HEK293 (cell line): ENCODE measurements around the gene MARCHF9.

Experiments
- CTCF ChIA-PET: fragments of 350-600 bp; formaldehyde crosslinking; extraction: SDS; loops from one replicate; lab custom pipeline; 2021; ENCODE audit warnings: antibody characterized with exemption; lab: Yijun Ruan, JAX
- POLR2A ChIA-PET: fragments of 300-600 bp; formaldehyde crosslinking; extraction: SDS; loops from one replicate; lab custom pipeline; 2020; ENCODE audit warnings: antibody characterized with exemption, inconsistent platforms; lab: Yijun Ruan, JAX
- H3K27ac ChIP-seq: fragments of 200-500 bp; sonication (Bioruptor generic); 2 replicates; pipeline ENCODE4 v1.5.1; 2014; ENCODE audit warnings: low read depth, low read length, control low read depth, inconsistent platforms; ENCODE audit errors: extremely low read depth
- H3K36me3 ChIP-seq, 2 experiments: fragments of 200-500 bp in 1 of 2; sonication (Bioruptor generic) in 1 of 2; 1 replicate in 1 of 2; 2 replicates in 1 of 2; pipeline ENCODE4 v1.5.1; 2014 to 2017; ENCODE audit warnings: inconsistent platforms in 2 of 2, low read length in 2 of 2; ENCODE audit not compliant: control insufficient read depth in 2 of 2, insufficient read depth in 1 of 2
- H3K4me1 ChIP-seq: fragments of 200-500 bp; sonication (Bioruptor generic); 2 replicates; pipeline ENCODE4 v1.5.1; 2014; ENCODE audit warnings: mild to moderate bottlenecking, low read length, inconsistent platforms; ENCODE audit not compliant: control insufficient read depth, insufficient read depth
- H3K4me3 ChIP-seq: 2 replicates; pipeline ENCODE4 v1.5.1; 2011; ENCODE audit warnings: low read depth, mild to moderate bottlenecking, control low read depth, low read length, moderate library complexity
- H3K9me3 ChIP-seq: fragments of 200-500 bp; sonication (Bioruptor generic); 2 replicates; pipeline ENCODE4 v1.5.1; 2014; ENCODE audit warnings: low read depth, low read length, inconsistent platforms; ENCODE audit not compliant: control insufficient read depth, insufficient read depth
- ATF2 ChIP-seq: fragments of 450-650 bp; formaldehyde crosslinking; IDR thresholded peaks from 2 replicates; pipeline ENCODE4 v1.5.1; 2016; ENCODE audit warnings: missing biosample characterization, missing genetic modification characterization, low read depth
- CTCF ChIP-seq: fragments of 450-650 bp; formaldehyde crosslinking; IDR thresholded peaks from 2 replicates; pipeline ENCODE4 v1.5.1; 2016; ENCODE audit warnings: missing biosample characterization, missing genetic modification characterization
- EGR2 ChIP-seq: fragments of 450-650 bp; formaldehyde crosslinking; IDR thresholded peaks from 2 replicates; pipeline ENCODE4 v1.5.1; 2016; ENCODE audit warnings: low read depth, missing biosample characterization, missing genetic modification characterization
- FEZF1 ChIP-seq: fragments of 450-650 bp; formaldehyde crosslinking; IDR thresholded peaks from 2 replicates; pipeline ENCODE4 v1.5.1; 2016; ENCODE audit warnings: missing biosample characterization, missing genetic modification characterization
- GLIS2 ChIP-seq: fragments of 450-650 bp; formaldehyde crosslinking; IDR thresholded peaks from 2 replicates; pipeline ENCODE4 v1.5.1; 2016; ENCODE audit warnings: missing biosample characterization, missing genetic modification characterization
- KLF10 ChIP-seq: fragments of 450-650 bp; IDR thresholded peaks from 2 replicates; pipeline ENCODE4 v1.5.1; 2018; ENCODE audit warnings: missing biosample characterization, mild to moderate bottlenecking, missing genetic modification characterization
- KLF9 ChIP-seq: fragments of 450-650 bp; formaldehyde crosslinking; IDR thresholded peaks from 2 replicates; pipeline ENCODE4 v1.5.1; 2016; ENCODE audit warnings: missing biosample characterization, missing genetic modification characterization, low read depth
- MYNN ChIP-seq: fragments of 450-650 bp; formaldehyde crosslinking; IDR thresholded peaks from 2 replicates; pipeline ENCODE4 v1.5.1; 2016; ENCODE audit warnings: missing biosample characterization, missing genetic modification characterization, borderline replicate concordance
- PRDM6 ChIP-seq: fragments of 450-650 bp; formaldehyde crosslinking; IDR thresholded peaks from 2 replicates; pipeline ENCODE4 v1.5.1; 2017; ENCODE audit warnings: missing biosample characterization, missing genetic modification characterization
- SP2 ChIP-seq: fragments of 450-650 bp; formaldehyde crosslinking; IDR thresholded peaks from 2 replicates; pipeline ENCODE4 v1.5.1; 2016; ENCODE audit warnings: missing biosample characterization, missing genetic modification characterization
- SP3 ChIP-seq: fragments of 450-650 bp; formaldehyde crosslinking; IDR thresholded peaks from 2 replicates; pipeline ENCODE4 v1.5.1; 2016; ENCODE audit warnings: missing biosample characterization, missing genetic modification characterization
- ZBTB8A ChIP-seq: fragments of 450-650 bp; formaldehyde crosslinking; IDR thresholded peaks from 2 replicates; pipeline ENCODE4 v1.5.1; 2016; ENCODE audit warnings: missing biosample characterization, missing genetic modification characterization
- ZIC2 ChIP-seq: fragments of 450-650 bp; formaldehyde crosslinking; IDR thresholded peaks from 2 replicates; pipeline ENCODE4 v1.5.1; 2016; ENCODE audit warnings: missing biosample characterization, missing genetic modification characterization
- ZNF335 ChIP-seq: fragments of 450-650 bp; formaldehyde crosslinking; conservative IDR thresholded peaks from 2 replicates; pipeline ENCODE4 v1.5.1; 2016; ENCODE audit warnings: missing biosample characterization, missing genetic modification characterization
- ZNF341 ChIP-seq: fragments of 450-650 bp; formaldehyde crosslinking; IDR thresholded peaks from 2 replicates; pipeline ENCODE4; 2016; ENCODE audit warnings: low read depth, missing biosample characterization, missing genetic modification characterization
- ZNF433 ChIP-seq: fragments of 450-650 bp; formaldehyde crosslinking; IDR thresholded peaks from 2 replicates; pipeline ENCODE4 v1.5.1; 2016; ENCODE audit warnings: missing biosample characterization, missing genetic modification characterization, low read depth
- ZNF549 ChIP-seq: fragments of 450-650 bp; IDR thresholded peaks from 2 replicates; pipeline ENCODE4 v1.5.1; 2018; ENCODE audit warnings: missing biosample characterization, missing genetic modification characterization, mild to moderate bottlenecking, inconsistent platforms, moderate library complexity
- ZNF571 ChIP-seq: fragments of 450-650 bp; formaldehyde crosslinking; IDR thresholded peaks from 2 replicates; pipeline ENCODE4 v1.5.0; 2017; ENCODE audit warnings: missing biosample characterization, missing genetic modification characterization
- ZNF660 ChIP-seq: fragments of 450-650 bp; IDR thresholded peaks from 2 replicates; pipeline ENCODE4 v1.5.1; 2018; ENCODE audit warnings: missing biosample characterization, mild to moderate bottlenecking, missing genetic modification characterization
- ZNF664 ChIP-seq: fragments of 450-650 bp; formaldehyde crosslinking; IDR thresholded peaks from 2 replicates; pipeline ENCODE4 v1.5.1; 2016; ENCODE audit warnings: missing biosample characterization, missing genetic modification characterization
- ZNF701 ChIP-seq: fragments of 450-650 bp; formaldehyde crosslinking; IDR thresholded peaks from 2 replicates; pipeline ENCODE4 v1.5.1; 2016; ENCODE audit warnings: missing biosample characterization, missing genetic modification characterization
- ZNF707 ChIP-seq: fragments of 450-650 bp; formaldehyde crosslinking; IDR thresholded peaks from 2 replicates; pipeline ENCODE4 v1.5.1; 2016; ENCODE audit warnings: missing biosample characterization, missing genetic modification characterization
- ZNF777 ChIP-seq: fragments of 450-650 bp; formaldehyde crosslinking; IDR thresholded peaks from 2 replicates; pipeline ENCODE4 v1.5.1; 2017; ENCODE audit warnings: missing biosample characterization, missing genetic modification characterization, borderline replicate concordance

Gene MARCHF9

GRCh38 chr12:57741844-57742738, 12.8 kb upstream of the MARCHF9 start:
- Histone ChIP-seq H3K36me3 (peaks cover 0 to 13% of the 10 kb centered on the region in 2 experiments; a peak in 2 of 3 replicates), H3K27ac (no peak overlapping the region), H3K4me3 (no peak overlapping the region), H3K9me3 (no peaks in the 10 kb centered on the region), H3K4me1 (peaks cover 5% of the 10 kb centered on the region; the same call in 1 of the 2 replicates)
- ChIA-PET CTCF (interaction anchor here (0.6 to 2.2 kb wide), 5 partner anchors 16 to 562 kb away, joined by 3 to 9 read pairs (median 4); no protein-coding TSS in a partner anchor), POLR2A (no interaction called here)
- no peak for TF ChIP-seq KLF9 (tag by site-specific recombination)
- 0 out of 2 replicates have a peak, but pooled peaks have one; percentile 27 for TF ChIP-seq ZBTB8A (tag by site-specific recombination)
- TF ChIP-seq ZIC2 = peak; percentile 52; the same call in 1 of the 2 replicates
- TF ChIP-seq SP3 (tag by site-specific recombination) = peak; percentile 26; the same call in 1 of the 2 replicates
- TF ChIP-seq ZNF341 (tag by site-specific recombination) = peak; percentile 50; the same call in 1 of the 2 replicates
- TF ChIP-seq EGR2 (tag by site-specific recombination) = 0 out of 2 replicates have a peak, but pooled peaks have one; percentile 13
- TF ChIP-seq CTCF (tag by site-specific recombination) = 0 out of 2 replicates have a peak, but pooled peaks have one; percentile 5
- no peak for TF ChIP-seq ZNF777 (tag by site-specific recombination)
- TF ChIP-seq SP2 (tag by site-specific recombination) = peak; percentile 44
- TF ChIP-seq ZNF335 (tag by site-specific recombination) = peak; percentile 46
- TF ChIP-seq ZNF701 (tag by site-specific recombination) = no peak

- ChIA-PET POLR2A (interaction anchor here (0.9 to 2.1 kb wide), 6 partner anchors 9 to 198 kb away, joined by 3 to 9 read pairs (median 7); partner anchors contain the start of genes CYP27B1, EEF1AKMT3, METTL1 and TSFM), CTCF (interaction anchor here (1.3 to 2.7 kb wide), 3 partner anchors 13 to 17 kb away, joined by 3 to 22 read pairs (median 7); no protein-coding TSS in a partner anchor)
- 0 out of 2 replicates have a peak overlapping the region, but pooled peaks have one; percentile 80 for H3K27ac ChIP-seq
Measured at GRCh38 chr12:57743769-57744168, 11.1 kb upstream of the MARCHF9 start.

GRCh38 chr12:57744194-57744776, 10.6 kb upstream of the MARCHF9 start:
- POLR2A ChIA-PET = interaction anchor here (0.7 to 2.4 kb wide), 16 partner anchors 8 to 221 kb away, joined by 3 to 15 read pairs (median 5); partner anchors contain the start of genes CYP27B1, EEF1AKMT3, METTL1 and TSFM
- Histone ChIP-seq H3K27ac (peak overlapping the region; percentile 80), H3K9me3 (no peaks in the 10 kb centered on the region), H3K36me3 (peaks cover 8 to 35% of the 10 kb centered on the region in 2 experiments), H3K4me1 (0 out of 2 replicates have a peak, but pooled peaks cover 2% of the 10 kb centered on the region), H3K4me3 (peak overlapping the region; percentile 69)
- CTCF ChIA-PET = interaction anchor here (1.0 to 2.7 kb wide), 4 partner anchors 12 to 285 kb away, joined by 3 to 22 read pairs (median 5); no protein-coding TSS in a partner anchor
- no peak for TF ChIP-seq ATF2 (tag by site-specific recombination)
- no peak for TF ChIP-seq FEZF1 (tag by site-specific recombination)
- peak; percentile 56 for TF ChIP-seq KLF10 (tag by site-specific recombination)
- peak; percentile 67 for TF ChIP-seq ZNF660 (tag by site-specific recombination)
- no peak for TF ChIP-seq MYNN (tag by site-specific recombination)
- TF ChIP-seq ZNF571 = no peak
- TF ChIP-seq ZNF433 = no peak
- no peak for TF ChIP-seq GLIS2 (tag by site-specific recombination)
- TF ChIP-seq ZNF549 (tag by site-specific recombination) = no peak
- no peak for TF ChIP-seq ZNF707 (tag by site-specific recombination)
- TF ChIP-seq ZNF341 (tag by site-specific recombination) = no peak

More at GRCh38 chr12:57743769-57744168, 11.1 kb upstream of the MARCHF9 start:
- Histone ChIP-seq H3K36me3 (peaks cover 8 to 30% of the 10 kb centered on the region in 2 experiments), H3K4me3 (no peak overlapping the region), H3K9me3 (no peaks in the 10 kb centered on the region), H3K4me1 (0 out of 2 replicates have a peak, but pooled peaks cover 2% of the 10 kb centered on the region)
- TF ChIP-seq PRDM6 (tag by site-specific recombination) (no peak), ZNF664 (tag by site-specific recombination) (peak; percentile 84)
- TF ChIP-seq, all 188 proteins: peak for 1
